ENCODE measurements around the gene FOXP1. TPM values are rescaled to one million over a fixed set of nuclear protein-coding genes. Genes with fewer than 3 reads are reported as not detected.

The FOXP1 gene
- total and polyA plus RNA-seq, 4 donors = 4.9 to 35.4 (median 32.0) TPM

DNA sequence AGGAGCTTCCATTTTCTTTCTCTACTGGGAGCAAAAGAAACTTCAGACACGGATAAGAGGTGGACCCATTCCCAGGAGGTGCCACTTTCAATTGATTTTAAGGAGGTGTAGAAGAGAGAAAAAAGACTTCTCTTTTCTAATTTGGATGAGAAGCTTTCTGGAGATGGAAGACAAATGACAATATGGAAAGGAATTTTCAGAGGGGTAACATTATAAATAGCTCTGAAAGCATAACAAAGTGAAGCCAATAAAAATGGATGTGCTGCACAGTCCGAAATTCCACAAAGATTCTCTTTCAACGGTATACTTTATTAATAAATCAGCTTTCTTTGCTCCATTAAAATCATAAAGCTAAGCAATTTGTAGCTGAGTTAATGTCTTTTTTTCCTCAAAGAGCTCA is 663.9 kb downstream of the FOXP1 start:
- Histone ChIP-seq H3K9me3 (ENCODE audit: control insufficient read depth in 4 of 4, low read length in 3 of 4) (no peaks in the 10 kb centered on the region), H3K4me1 (ENCODE audit: control insufficient read depth in 4 of 4, insufficient read depth in 4 of 4, low read length in 3 of 4) (no peaks in the 10 kb centered on the region), H3K27ac (ENCODE audit: low read depth in 1 of 2, low read length in 2 of 2) (no peak overlapping the region), H3K36me3 (ENCODE audit: control insufficient read depth in 4 of 4, insufficient read depth in 3 of 4, low read depth in 1 of 4, low read length in 3 of 4) (no peaks in the 10 kb centered on the region), H3K4me3 (ENCODE audit: low read depth in 1 of 3, low read length in 3 of 3) (no peak overlapping the region), H3K9ac (ENCODE audit: low read depth in 1 of 2, low read length in 2 of 2) (no peak overlapping the region), H3K27me3 (ENCODE audit: control insufficient read depth in 4 of 4, insufficient read depth in 4 of 4, low read length in 3 of 4) (no peaks in the 10 kb centered on the region)
- 88% methylated on average over 3 of the region's 3 CpGs for WGBS
- DNase-seq (ENCODE audit: low spot score) = no peak
- no peak for TF ChIP-seq FOXA2 (IDR thresholded peaks at IDR 0.05)
- no peak for TF ChIP-seq YY1 (IDR thresholded peaks at IDR 0.05)
- TF ChIP-seq SP1 (IDR thresholded peaks at IDR 0.05) = no peak
- no peak for TF ChIP-seq HNF4G (IDR thresholded peaks at IDR 0.05)
- TF ChIP-seq RAD21 (IDR thresholded peaks at IDR 0.05) = no peak
- TF ChIP-seq, protein P1, sequence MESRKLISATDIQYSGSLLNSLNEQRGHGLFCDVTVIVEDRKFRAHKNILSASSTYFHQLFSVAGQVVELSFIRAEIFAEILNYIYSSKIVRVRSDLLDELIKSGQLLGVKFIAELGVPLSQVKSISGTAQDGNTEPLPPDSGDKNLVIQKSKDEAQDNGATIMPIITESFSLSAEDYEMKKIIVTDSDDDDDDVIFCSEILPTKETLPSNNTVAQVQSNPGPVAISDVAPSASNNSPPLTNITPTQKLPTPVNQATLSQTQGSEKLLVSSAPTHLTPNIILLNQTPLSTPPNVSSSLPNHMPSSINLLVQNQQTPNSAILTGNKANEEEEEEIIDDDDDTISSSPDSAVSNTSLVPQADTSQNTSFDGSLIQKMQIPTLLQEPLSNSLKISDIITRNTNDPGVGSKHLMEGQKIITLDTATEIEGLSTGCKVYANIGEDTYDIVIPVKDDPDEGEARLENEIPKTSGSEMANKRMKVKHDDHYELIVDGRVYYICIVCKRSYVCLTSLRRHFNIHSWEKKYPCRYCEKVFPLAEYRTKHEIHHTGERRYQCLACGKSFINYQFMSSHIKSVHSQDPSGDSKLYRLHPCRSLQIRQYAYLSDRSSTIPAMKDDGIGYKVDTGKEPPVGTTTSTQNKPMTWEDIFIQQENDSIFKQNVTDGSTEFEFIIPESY (IDR thresholded peaks at IDR 0.05) = no peak
- TF ChIP-seq, protein P2, sequence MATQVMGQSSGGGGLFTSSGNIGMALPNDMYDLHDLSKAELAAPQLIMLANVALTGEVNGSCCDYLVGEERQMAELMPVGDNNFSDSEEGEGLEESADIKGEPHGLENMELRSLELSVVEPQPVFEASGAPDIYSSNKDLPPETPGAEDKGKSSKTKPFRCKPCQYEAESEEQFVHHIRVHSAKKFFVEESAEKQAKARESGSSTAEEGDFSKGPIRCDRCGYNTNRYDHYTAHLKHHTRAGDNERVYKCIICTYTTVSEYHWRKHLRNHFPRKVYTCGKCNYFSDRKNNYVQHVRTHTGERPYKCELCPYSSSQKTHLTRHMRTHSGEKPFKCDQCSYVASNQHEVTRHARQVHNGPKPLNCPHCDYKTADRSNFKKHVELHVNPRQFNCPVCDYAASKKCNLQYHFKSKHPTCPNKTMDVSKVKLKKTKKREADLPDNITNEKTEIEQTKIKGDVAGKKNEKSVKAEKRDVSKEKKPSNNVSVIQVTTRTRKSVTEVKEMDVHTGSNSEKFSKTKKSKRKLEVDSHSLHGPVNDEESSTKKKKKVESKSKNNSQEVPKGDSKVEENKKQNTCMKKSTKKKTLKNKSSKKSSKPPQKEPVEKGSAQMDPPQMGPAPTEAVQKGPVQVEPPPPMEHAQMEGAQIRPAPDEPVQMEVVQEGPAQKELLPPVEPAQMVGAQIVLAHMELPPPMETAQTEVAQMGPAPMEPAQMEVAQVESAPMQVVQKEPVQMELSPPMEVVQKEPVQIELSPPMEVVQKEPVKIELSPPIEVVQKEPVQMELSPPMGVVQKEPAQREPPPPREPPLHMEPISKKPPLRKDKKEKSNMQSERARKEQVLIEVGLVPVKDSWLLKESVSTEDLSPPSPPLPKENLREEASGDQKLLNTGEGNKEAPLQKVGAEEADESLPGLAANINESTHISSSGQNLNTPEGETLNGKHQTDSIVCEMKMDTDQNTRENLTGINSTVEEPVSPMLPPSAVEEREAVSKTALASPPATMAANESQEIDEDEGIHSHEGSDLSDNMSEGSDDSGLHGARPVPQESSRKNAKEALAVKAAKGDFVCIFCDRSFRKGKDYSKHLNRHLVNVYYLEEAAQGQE (IDR thresholded peaks at IDR 0.05) = no peak
- TF ChIP-seq HNF4A (conservative IDR thresholded peaks at IDR 0.05) = no peak
- TF ChIP-seq, protein P3, sequence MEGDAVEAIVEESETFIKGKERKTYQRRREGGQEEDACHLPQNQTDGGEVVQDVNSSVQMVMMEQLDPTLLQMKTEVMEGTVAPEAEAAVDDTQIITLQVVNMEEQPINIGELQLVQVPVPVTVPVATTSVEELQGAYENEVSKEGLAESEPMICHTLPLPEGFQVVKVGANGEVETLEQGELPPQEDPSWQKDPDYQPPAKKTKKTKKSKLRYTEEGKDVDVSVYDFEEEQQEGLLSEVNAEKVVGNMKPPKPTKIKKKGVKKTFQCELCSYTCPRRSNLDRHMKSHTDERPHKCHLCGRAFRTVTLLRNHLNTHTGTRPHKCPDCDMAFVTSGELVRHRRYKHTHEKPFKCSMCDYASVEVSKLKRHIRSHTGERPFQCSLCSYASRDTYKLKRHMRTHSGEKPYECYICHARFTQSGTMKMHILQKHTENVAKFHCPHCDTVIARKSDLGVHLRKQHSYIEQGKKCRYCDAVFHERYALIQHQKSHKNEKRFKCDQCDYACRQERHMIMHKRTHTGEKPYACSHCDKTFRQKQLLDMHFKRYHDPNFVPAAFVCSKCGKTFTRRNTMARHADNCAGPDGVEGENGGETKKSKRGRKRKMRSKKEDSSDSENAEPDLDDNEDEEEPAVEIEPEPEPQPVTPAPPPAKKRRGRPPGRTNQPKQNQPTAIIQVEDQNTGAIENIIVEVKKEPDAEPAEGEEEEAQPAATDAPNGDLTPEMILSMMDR (IDR thresholded peaks at IDR 0.05; ENCODE audit: low read depth, low read length, missing input control) = no peak
- TF ChIP-seq TAF1 (conservative IDR thresholded peaks at IDR 0.05) = no peak
- TF ChIP-seq FOXA1 (IDR thresholded peaks at IDR 0.05) = no peak
- no peak for TF ChIP-seq GABPA (IDR thresholded peaks at IDR 0.05 in 1 of 2, conservative IDR thresholded peaks at IDR 0.05 in 1 of 2)
- TF ChIP-seq, protein P4, sequence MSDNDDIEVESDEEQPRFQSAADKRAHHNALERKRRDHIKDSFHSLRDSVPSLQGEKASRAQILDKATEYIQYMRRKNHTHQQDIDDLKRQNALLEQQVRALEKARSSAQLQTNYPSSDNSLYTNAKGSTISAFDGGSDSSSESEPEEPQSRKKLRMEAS (IDR thresholded peaks at IDR 0.05) = no peak
- TF ChIP-seq JUND (IDR thresholded peaks at IDR 0.05) = no peak
- no peak for TF ChIP-seq NR2F2 (IDR thresholded peaks at IDR 0.05)
- no peak for TF ChIP-seq RXRA (IDR thresholded peaks at IDR 0.05)
- no peak for TF ChIP-seq EGR1 (IDR thresholded peaks at IDR 0.05; ENCODE audit: low read depth in 2 of 2)

DNA sequence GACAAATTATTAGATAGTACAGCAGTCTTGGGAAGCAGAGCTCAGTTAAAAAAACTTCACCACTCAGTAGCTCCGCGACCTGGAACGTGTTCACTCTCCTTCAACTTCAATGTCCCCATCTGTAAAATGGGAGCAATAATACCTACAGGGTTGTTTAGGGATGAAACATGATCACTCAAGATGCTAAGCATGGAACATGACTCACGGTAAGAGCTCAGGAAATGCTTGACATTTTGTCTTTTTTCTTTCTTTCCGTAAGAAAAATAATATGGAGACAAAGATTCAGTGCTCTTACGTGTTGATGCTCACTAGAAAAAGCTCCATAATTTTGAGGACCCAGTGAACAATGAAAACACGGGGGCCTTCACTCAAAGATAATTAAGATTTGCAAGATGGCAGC is 664.4 kb downstream of the FOXP1 start:
- Histone ChIP-seq H3K9ac (ENCODE audit: low read depth in 1 of 2, low read length in 2 of 2) (no peak overlapping the region), H3K36me3 (ENCODE audit: control insufficient read depth in 4 of 4, insufficient read depth in 3 of 4, low read depth in 1 of 4, low read length in 3 of 4) (no peaks in the 10 kb centered on the region), H3K27ac (ENCODE audit: low read depth in 1 of 2, low read length in 2 of 2) (no peak overlapping the region), H3K9me3 (ENCODE audit: control insufficient read depth in 4 of 4, low read length in 3 of 4) (no peaks in the 10 kb centered on the region), H3K27me3 (ENCODE audit: control insufficient read depth in 4 of 4, insufficient read depth in 4 of 4, low read length in 3 of 4) (no peaks in the 10 kb centered on the region), H3K4me3 (ENCODE audit: low read depth in 1 of 3, low read length in 3 of 3) (no peak overlapping the region), H3K4me1 (ENCODE audit: control insufficient read depth in 4 of 4, insufficient read depth in 4 of 4, low read length in 3 of 4) (no peaks in the 10 kb centered on the region)
- no peak for DNase-seq (ENCODE audit: low spot score)
- WGBS = 90% methylated on average over 7 of the region's 7 CpGs
- no peak for TF ChIP-seq RXRA (IDR thresholded peaks at IDR 0.05)
- TF ChIP-seq, protein P2 (IDR thresholded peaks at IDR 0.05) = no peak
- TF ChIP-seq SP1 (IDR thresholded peaks at IDR 0.05) = no peak
- TF ChIP-seq FOXA2 (IDR thresholded peaks at IDR 0.05) = no peak
- no peak for TF ChIP-seq HNF4A (conservative IDR thresholded peaks at IDR 0.05)
- no peak for TF ChIP-seq FOXA1 (IDR thresholded peaks at IDR 0.05)
- no peak for TF ChIP-seq EGR1 (IDR thresholded peaks at IDR 0.05; ENCODE audit: low read depth in 2 of 2)
- TF ChIP-seq, protein P3 (IDR thresholded peaks at IDR 0.05; ENCODE audit: low read depth, low read length, missing input control) = no peak
- TF ChIP-seq, protein P4 (IDR thresholded peaks at IDR 0.05) = no peak
- TF ChIP-seq, protein P5, sequence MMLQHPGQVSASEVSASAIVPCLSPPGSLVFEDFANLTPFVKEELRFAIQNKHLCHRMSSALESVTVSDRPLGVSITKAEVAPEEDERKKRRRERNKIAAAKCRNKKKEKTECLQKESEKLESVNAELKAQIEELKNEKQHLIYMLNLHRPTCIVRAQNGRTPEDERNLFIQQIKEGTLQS (IDR thresholded peaks at IDR 0.05) = no peak
- no peak for TF ChIP-seq HNF4G (IDR thresholded peaks at IDR 0.05)
